ENCODE data around the gene MPRIP. TPM values are rescaled to one million over a fixed set of nuclear protein-coding genes. Genes with fewer than 3 reads are reported as not detected.

The MPRIP gene
- total RNA-seq, 1 experiment from 2014 or later, result 258 TPM

DNA sequence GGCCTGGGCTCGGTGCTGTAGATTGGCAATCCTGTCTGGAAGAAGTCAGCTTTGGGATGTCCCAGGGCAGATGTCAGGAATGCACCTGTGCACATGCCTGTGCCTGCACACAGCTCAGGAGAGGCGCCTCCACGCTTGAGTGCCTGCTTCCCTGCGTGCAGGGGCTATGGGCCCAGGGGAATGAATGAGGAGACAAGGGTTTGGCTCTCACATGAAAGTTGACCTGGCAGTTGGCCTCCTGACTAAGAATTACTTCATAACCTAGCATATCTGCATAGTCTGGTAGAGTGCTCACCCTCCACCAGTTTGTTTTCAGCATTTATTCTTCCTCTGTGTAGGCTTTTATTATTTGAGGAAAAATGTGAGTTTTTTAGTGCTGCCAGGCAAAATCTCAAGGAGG, 113.8 kb downstream of the MPRIP start:
- no peaks in the 10 kb centered on the region for H3K9me3 ChIP-seq (ENCODE audit: control insufficient read depth in 1 of 2, insufficient read depth in 1 of 2, low read depth in 1 of 2, low read length in 2 of 2)
- BruUV-seq (replicated peaks), result no TSS peak
- peaks cover 15 to 55% of the 10 kb centered on the region in 2 experiments; a peak in 3 of 4 replicates for H3K36me3 ChIP-seq (ENCODE audit: control insufficient read depth in 1 of 2, insufficient read depth in 2 of 2, low read length in 2 of 2)
- ChIA-PET POLR2A (no interaction called here), CTCF (no interaction called here), RAD21 (ENCODE audit: low non-redundant PET in 1 of 2, low total read pairs in 2 of 2, uncharacterized antibody in 2 of 2, unreplicated experiment in 2 of 2) (no interaction called here)
- no peak for ATAC-seq
- H3K9me2 ChIP-seq (ENCODE audit: insufficient read depth), result no peaks in the 10 kb centered on the region
- H3K4me3 ChIP-seq (replicated peaks in 1 of 2; ENCODE audit: low read depth in 1 of 2, low read length in 2 of 2), result no peak overlapping the region
- peaks cover 2 to 16% of the 10 kb centered on the region in 2 experiments; a peak in 2 of 4 replicates for H3K4me1 ChIP-seq (ENCODE audit: control insufficient read depth in 1 of 2, insufficient read depth in 2 of 2, low read length in 2 of 2)
- intact Hi-C loops (cut with micrococcal nuclease), result no loop called here
- TF ChIP-seq SRF (IDR thresholded peaks at IDR 0.05; ENCODE audit: low read depth), result no peak
- TF ChIP-seq TCF7L2 (IDR thresholded peaks at IDR 0.05; ENCODE audit: borderline replicate concordance, extremely low read depth, insufficient read depth, insufficient read length), result no peak
- TF ChIP-seq EZH2 (IDR thresholded peaks at IDR 0.05), result no peak
- no peak for TF ChIP-seq JUND (IDR thresholded peaks at IDR 0.05)
- no peak for TF ChIP-seq FOSL1 (IDR thresholded peaks at IDR 0.05; ENCODE audit: low read depth)
- no peak for TF ChIP-seq EZH2phosphoT487 (IDR thresholded peaks at IDR 0.05; ENCODE audit: borderline replicate concordance)
- TF ChIP-seq ATF3 (IDR thresholded peaks at IDR 0.05), result no peak
- TF ChIP-seq POLR2A (IDR thresholded peaks at IDR 0.05; ENCODE audit: borderline replicate concordance, extremely low read depth, insufficient read depth, insufficient read length), result no peak
- no peak for TF ChIP-seq CBX3 (IDR thresholded peaks at IDR 0.05; ENCODE audit: low read depth)
- TF ChIP-seq ZNF274 (IDR thresholded peaks at IDR 0.05; ENCODE audit: low read depth, low read length), result no peak
- no peak for TF ChIP-seq CTCF (IDR thresholded peaks at IDR 0.05 in 2 of 3, conservative IDR thresholded peaks at IDR 0.05 in 1 of 3; ENCODE audit: borderline replicate concordance in 1 of 3, insufficient read depth in 1 of 3, low read depth in 2 of 3, low read length in 2 of 3)
- TF ChIP-seq, protein P1, sequence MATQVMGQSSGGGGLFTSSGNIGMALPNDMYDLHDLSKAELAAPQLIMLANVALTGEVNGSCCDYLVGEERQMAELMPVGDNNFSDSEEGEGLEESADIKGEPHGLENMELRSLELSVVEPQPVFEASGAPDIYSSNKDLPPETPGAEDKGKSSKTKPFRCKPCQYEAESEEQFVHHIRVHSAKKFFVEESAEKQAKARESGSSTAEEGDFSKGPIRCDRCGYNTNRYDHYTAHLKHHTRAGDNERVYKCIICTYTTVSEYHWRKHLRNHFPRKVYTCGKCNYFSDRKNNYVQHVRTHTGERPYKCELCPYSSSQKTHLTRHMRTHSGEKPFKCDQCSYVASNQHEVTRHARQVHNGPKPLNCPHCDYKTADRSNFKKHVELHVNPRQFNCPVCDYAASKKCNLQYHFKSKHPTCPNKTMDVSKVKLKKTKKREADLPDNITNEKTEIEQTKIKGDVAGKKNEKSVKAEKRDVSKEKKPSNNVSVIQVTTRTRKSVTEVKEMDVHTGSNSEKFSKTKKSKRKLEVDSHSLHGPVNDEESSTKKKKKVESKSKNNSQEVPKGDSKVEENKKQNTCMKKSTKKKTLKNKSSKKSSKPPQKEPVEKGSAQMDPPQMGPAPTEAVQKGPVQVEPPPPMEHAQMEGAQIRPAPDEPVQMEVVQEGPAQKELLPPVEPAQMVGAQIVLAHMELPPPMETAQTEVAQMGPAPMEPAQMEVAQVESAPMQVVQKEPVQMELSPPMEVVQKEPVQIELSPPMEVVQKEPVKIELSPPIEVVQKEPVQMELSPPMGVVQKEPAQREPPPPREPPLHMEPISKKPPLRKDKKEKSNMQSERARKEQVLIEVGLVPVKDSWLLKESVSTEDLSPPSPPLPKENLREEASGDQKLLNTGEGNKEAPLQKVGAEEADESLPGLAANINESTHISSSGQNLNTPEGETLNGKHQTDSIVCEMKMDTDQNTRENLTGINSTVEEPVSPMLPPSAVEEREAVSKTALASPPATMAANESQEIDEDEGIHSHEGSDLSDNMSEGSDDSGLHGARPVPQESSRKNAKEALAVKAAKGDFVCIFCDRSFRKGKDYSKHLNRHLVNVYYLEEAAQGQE (IDR thresholded peaks at IDR 0.05; ENCODE audit: low read depth), result no peak
- TF ChIP-seq CEBPB (IDR thresholded peaks at IDR 0.05; ENCODE audit: low read depth), result no peak
- TF ChIP-seq POLR2AphosphoS5 (IDR thresholded peaks at IDR 0.05; ENCODE audit: low read depth, low read length), result no peak
- no peak for TF ChIP-seq EGR1 (IDR thresholded peaks at IDR 0.05; ENCODE audit: low read depth)
- no peak for TF ChIP-seq ZFX (IDR thresholded peaks at IDR 0.05)
- no peak for TF ChIP-seq ZBTB33 (IDR thresholded peaks at IDR 0.05; ENCODE audit: extremely low read depth, insufficient replicate concordance, low read length)
- TF ChIP-seq ELF1 (IDR thresholded peaks at IDR 0.05; ENCODE audit: borderline replicate concordance, low read depth), result no peak
- no peak for TF ChIP-seq YY1 (IDR thresholded peaks at IDR 0.05; ENCODE audit: extremely low read depth, insufficient replicate concordance, low read depth, low read length)
- H3K4me2 ChIP-seq (ENCODE audit: low read length), result no peak overlapping the region
- H3K9ac ChIP-seq (ENCODE audit: low read length), result no peak overlapping the region
- no peaks in the 10 kb centered on the region for H3K27me3 ChIP-seq (ENCODE audit: insufficient read depth, low read length)
- no peak for DNase-seq (ENCODE audit: low read depth, low spot score)
- H3K27ac ChIP-seq (ENCODE audit: low read depth, low read length), result no peak overlapping the region
- H4K20me1 ChIP-seq (ENCODE audit: insufficient read depth), result no peaks in the 10 kb centered on the region
- no peak overlapping the region for H2AFZ ChIP-seq (ENCODE audit: low read depth, low read length, poor library complexity, severe bottlenecking)
- H3K79me2 ChIP-seq (ENCODE audit: insufficient read depth, low read length), result no peaks in the 10 kb centered on the region; the same call in 1 of the 2 replicates
